ENCODE results near the gene HIP1. TPM values are rescaled to one million over a fixed set of nuclear protein-coding genes. Genes with fewer than 3 reads are reported as not detected.
"Not testable (repeated sequence)": the region's sequence is repeated elsewhere in the genome, so short reads cannot be mapped to it uniquely, and the experiment has no call there.

The HIP1 gene
- total RNA-seq, 2 experiments from 2014 or later: 4.1 to 4.6 TPM

- Mint-ChIP-seq H3K36me3 (ENCODE audit: low read depth) (peaks cover 7% of the 10 kb centered on the region), H3K27ac (no peak overlapping the region), H3K4me1 (ENCODE audit: low read depth) (peaks cover 9% of the 10 kb centered on the region), H3K27me3 (ENCODE audit: low read depth) (no peaks in the 10 kb centered on the region), H3K9me3 (ENCODE audit: insufficient read depth) (no peaks in the 10 kb centered on the region), H3K4me3 (no peak overlapping the region)
- ChIA-PET CTCF (interaction anchor here (0.6 kb wide), 1 partner anchor 1868 kb away, joined by 3 read pairs; no protein-coding TSS in a partner anchor), POLR2A (no interaction called here)
- ATAC-seq (no peak), DNase-seq (no peak)
Measured at GRCh38 chr7:75531359-75531821, 207.4 kb downstream of the HIP1 start.

GRCh38 chr7:75527224-75527722 is 211.5 kb downstream of the HIP1 start:
- H3K27ac Mint-ChIP-seq: peak overlapping the region; percentile 94
- POLR2A ChIA-PET: interaction anchor here (1.2 kb wide), 1 partner anchor 212 kb away, joined by 3 read pairs; no protein-coding TSS in a partner anchor
- peaks cover 22% of the 10 kb centered on the region for H3K4me1 Mint-ChIP-seq (ENCODE audit: low read depth)
- H3K27me3 Mint-ChIP-seq (ENCODE audit: low read depth); H3K9me3 Mint-ChIP-seq (ENCODE audit: insufficient read depth); ATAC-seq; CTCF ChIA-PET: not testable (repeated sequence)
- DNase-seq: peak; percentile 28
- peaks cover 40% of the 10 kb centered on the region for H3K36me3 Mint-ChIP-seq (ENCODE audit: low read depth)
- peak overlapping the region; percentile 94 for H3K4me3 Mint-ChIP-seq

- Mint-ChIP-seq H3K36me3 (ENCODE audit: low read depth) (peaks cover 70% of the 10 kb centered on the region), H3K4me1 (ENCODE audit: low read depth) (peaks cover 16% of the 10 kb centered on the region), H3K9me3 (ENCODE audit: insufficient read depth) (peaks cover 19% of the 10 kb centered on the region)
- POLR2A ChIA-PET; CTCF ChIA-PET; H3K27ac Mint-ChIP-seq; DNase-seq; H3K27me3 Mint-ChIP-seq (ENCODE audit: low read depth); ATAC-seq; H3K4me3 Mint-ChIP-seq: not testable (repeated sequence)
Measured at GRCh38 chr7:75521727-75522126, 217.0 kb downstream of the HIP1 start.

GRCh38 chr7:75518842-75519241 is 219.9 kb downstream of the HIP1 start:
- H3K4me1 Mint-ChIP-seq (ENCODE audit: low read depth); H3K27ac Mint-ChIP-seq; POLR2A ChIA-PET; DNase-seq; CTCF ChIA-PET; H3K27me3 Mint-ChIP-seq (ENCODE audit: low read depth); ATAC-seq; H3K4me3 Mint-ChIP-seq: not testable (repeated sequence)
- H3K9me3 Mint-ChIP-seq (ENCODE audit: insufficient read depth): peaks cover 19% of the 10 kb centered on the region
- H3K36me3 Mint-ChIP-seq (ENCODE audit: low read depth): peaks cover 51% of the 10 kb centered on the region

- POLR2A ChIA-PET; ATAC-seq; H3K4me1 Mint-ChIP-seq (ENCODE audit: low read depth); H3K36me3 Mint-ChIP-seq (ENCODE audit: low read depth); H3K9me3 Mint-ChIP-seq (ENCODE audit: insufficient read depth); H3K27ac Mint-ChIP-seq; DNase-seq; H3K27me3 Mint-ChIP-seq (ENCODE audit: low read depth); H3K4me3 Mint-ChIP-seq; CTCF ChIA-PET: not testable (repeated sequence)
Measured at GRCh38 chr7:75509033-75509432, 229.7 kb downstream of the HIP1 start.

- H3K27ac Mint-ChIP-seq, POLR2A ChIA-PET, ATAC-seq: not testable (repeated sequence)
Measured at GRCh38 chr7:75492020-75492419, 246.7 kb downstream of the HIP1 start, which contains the start of gene SPDYE5. TSS of gene SPDYE5 (plus strand) at chr7:75492320. CDS start at chr7:75494048, 1,728 bp downstream.

GRCh38 chr7:75485979-75486643 is 252.6 kb downstream of the HIP1 start, which contains the start of gene POM121C:
TSS of gene POM121C (minus strand) at chr7:75486299. CDS start at chr7:75441496, 44,803 bp downstream.
- CTCF ChIA-PET: interaction anchor here (0.9 kb wide), 1 partner anchor 534 kb away, joined by 4 read pairs; no protein-coding TSS in a partner anchor
- H3K4me3 Mint-ChIP-seq: peak within 1 kb of the TSS; percentile 94
- POLR2A ChIA-PET; H3K27me3 Mint-ChIP-seq (ENCODE audit: low read depth); H3K9me3 Mint-ChIP-seq (ENCODE audit: insufficient read depth): not testable (repeated sequence)
- ATAC-seq: peak; percentile 100
- H3K27ac Mint-ChIP-seq: peak within 1 kb of the TSS; percentile 90
- peak; percentile 91 for DNase-seq
- peaks cover 11% of the 10 kb centered on the region for H3K4me1 Mint-ChIP-seq (ENCODE audit: low read depth)
- H3K36me3 Mint-ChIP-seq (ENCODE audit: low read depth): peaks cover 13% of the 10 kb centered on the region

More at GRCh38 chr7:75492020-75492419, 246.7 kb downstream of the HIP1 start, which contains the start of gene SPDYE5:
- H3K9me3 Mint-ChIP-seq (ENCODE audit: insufficient read depth); CTCF ChIA-PET; H3K4me3 Mint-ChIP-seq; H3K4me1 Mint-ChIP-seq (ENCODE audit: low read depth); H3K36me3 Mint-ChIP-seq (ENCODE audit: low read depth); H3K27me3 Mint-ChIP-seq (ENCODE audit: low read depth); DNase-seq: not testable (repeated sequence)

GRCh38 chr7:75485355-75485978 is 253.3 kb downstream of the HIP1 start:
- H3K27ac Mint-ChIP-seq: peak overlapping the region; percentile 90

More at GRCh38 chr7:75485355-75485978, 253.3 kb downstream of the HIP1 start:
- DNase-seq (peak; percentile 21), ATAC-seq (peak; percentile 34)
- H3K9me3 Mint-ChIP-seq (ENCODE audit: insufficient read depth); POLR2A ChIA-PET; H3K27me3 Mint-ChIP-seq (ENCODE audit: low read depth); CTCF ChIA-PET: not testable (repeated sequence)
- peaks cover 13% of the 10 kb centered on the region for H3K36me3 Mint-ChIP-seq (ENCODE audit: low read depth)
- peak overlapping the region; percentile 94 for H3K4me3 Mint-ChIP-seq
- H3K4me1 Mint-ChIP-seq (ENCODE audit: low read depth): peaks cover 11% of the 10 kb centered on the region

Other genes with a start within 250 kb of the HIP1 start
- not detected for gene SPDYE5, start 246.6 kb downstream of the HIP1 start, total RNA-seq
- not detected for gene CCL26, start 33.3 kb upstream of the HIP1 start, total RNA-seq
- not detected for gene CCL24, start 74.9 kb upstream of the HIP1 start, total RNA-seq
- 10 to 100 TPM; 18.1 to 18.4 TPM for gene RHBDD2, start 140.1 kb upstream of the HIP1 start, total RNA-seq
- gene POR, start 176.2 kb upstream of the HIP1 start, total RNA-seq: 10 to 100 TPM; 31.8 to 32.2 TPM